ENCODE data around the gene MKNK2. TPM values are rescaled to one million over a fixed set of nuclear protein-coding genes. Genes with fewer than 3 reads are reported as not detected.

The MKNK2 gene
- polyA plus RNA-seq, 5 donors = 51.7 to 124 (median 77.8) TPM

DNA sequence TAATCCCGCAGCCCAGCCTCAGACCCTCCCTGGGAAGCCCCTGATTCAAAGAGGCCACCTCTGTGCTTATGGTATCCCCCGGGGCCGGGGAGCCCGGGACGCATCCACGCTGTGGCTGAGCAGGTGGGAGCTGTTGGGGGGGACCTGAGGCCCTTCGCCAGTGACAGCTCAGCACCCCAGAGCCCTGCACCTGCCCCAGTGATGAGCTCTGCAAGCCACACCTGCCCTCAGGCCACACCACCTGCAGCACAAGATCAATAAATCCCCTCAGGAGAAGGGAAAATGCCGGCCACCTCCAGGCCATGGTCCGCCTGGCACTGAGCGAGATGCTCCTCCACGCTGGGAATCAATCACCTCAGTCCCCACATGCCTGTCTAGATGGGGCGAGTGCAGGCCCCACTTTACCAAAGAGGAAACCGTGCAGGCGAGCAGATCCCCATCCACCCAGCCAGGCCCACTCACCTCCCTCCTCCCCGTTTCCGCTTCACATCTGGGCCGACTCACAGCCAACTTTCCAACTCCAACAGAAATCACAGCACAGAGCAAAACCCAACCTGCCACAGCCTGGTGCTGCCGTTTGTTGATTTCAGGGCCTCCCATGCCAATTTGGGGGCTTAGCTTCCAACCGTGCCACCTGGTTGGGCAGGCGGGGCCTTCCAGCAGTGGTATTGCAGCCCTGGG, 32.3 kb upstream of the MKNK2 start:
- DNase-seq = no peak

DNA sequence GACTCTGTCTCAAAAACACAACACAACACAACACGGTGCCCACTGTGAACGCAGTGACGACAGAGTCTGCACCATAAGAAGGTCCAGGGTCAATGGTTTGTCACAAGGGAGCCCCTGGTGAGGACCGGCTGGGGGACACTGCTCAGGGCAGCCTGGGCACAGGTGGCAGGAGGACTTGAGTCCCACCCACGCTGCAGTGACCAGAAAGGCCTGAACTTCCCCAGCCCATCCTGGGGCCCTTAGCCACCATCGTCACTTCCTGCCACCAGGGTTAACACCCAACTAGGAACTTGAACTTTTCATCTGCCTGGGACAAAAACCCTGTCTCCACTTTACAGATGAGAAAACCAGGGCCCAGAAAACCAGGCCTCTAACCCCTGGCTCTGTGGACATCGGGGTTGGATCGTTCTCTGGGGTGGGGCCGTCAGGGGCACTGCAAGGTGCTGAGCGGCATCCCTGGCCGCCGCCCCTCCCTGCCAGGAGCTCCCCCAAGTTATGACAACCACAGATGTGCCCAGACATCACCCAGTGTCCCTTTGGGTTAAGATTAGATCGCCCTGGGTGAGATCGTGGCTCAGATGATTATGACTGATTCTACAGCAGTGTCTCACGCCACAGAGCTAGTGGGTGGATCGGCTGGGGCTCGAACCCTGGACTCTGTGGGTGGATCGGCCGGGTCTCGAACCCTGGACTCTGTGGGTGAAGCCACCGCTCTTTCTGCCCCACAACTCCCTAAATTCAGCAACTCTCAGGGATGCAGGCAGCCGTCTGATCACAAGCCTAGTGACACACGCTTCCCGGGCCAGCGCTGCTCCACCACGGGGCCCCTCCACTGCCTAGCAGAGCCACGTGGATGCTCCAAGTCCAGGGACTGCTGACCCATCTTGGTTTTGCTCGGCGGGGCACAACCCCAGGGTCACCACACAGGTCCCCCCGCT, 31.1 kb upstream of the MKNK2 start:
- no peak for DNase-seq

DNA sequence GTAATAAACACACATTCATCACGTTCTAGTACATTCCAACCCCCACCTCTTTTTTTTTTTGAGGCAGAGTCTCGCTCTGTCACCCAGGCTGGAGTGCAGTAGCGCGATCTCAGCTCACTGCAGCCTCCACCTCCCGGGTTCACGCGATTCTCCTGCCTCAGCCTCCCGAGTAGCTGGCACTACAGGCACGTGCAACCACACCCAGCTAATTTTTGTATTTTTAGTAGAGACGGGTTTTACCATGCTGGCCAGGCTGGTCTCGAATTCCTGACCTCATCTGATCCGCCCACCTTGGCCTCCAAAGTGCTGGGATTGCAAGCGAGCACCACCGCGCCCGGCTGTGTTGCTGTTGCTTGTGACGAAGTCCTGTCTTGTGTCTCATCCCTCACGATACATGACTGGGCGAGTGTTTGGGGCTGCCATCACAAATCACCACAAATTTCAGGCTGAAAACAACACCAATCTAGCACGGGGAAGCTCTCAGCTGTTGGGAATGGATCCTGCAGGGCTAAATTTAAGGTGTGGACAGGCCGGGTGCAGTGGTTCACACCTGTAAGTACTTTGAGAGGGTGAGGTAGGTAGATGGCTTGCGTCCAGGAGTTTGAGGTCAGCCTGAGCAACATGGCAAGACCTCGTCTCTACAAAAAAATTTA, 29.4 kb upstream of the MKNK2 start:
- DNase-seq = no peak

DNA sequence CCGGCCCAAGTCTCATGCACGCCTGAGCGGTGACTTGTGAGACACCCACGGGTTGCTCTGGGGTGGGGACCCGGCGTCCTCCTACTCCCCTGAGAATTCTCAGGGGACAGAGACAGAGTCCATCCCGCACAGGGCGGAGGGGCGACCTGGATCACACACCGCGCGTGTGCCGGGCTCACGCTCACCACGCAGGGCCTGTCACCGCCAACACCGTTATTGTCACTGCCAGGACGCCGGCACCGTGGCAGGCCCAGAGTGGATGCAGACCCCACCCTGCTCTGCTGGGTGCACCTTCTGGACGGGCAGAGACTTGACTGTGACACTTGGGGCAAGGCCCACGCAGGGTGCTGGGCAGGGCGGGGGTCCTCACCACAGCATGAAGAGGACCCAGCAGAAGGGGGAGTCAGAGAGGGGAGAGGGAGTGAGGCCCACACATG, 28.8 kb upstream of the MKNK2 start:
- DNase-seq = no peak

DNA sequence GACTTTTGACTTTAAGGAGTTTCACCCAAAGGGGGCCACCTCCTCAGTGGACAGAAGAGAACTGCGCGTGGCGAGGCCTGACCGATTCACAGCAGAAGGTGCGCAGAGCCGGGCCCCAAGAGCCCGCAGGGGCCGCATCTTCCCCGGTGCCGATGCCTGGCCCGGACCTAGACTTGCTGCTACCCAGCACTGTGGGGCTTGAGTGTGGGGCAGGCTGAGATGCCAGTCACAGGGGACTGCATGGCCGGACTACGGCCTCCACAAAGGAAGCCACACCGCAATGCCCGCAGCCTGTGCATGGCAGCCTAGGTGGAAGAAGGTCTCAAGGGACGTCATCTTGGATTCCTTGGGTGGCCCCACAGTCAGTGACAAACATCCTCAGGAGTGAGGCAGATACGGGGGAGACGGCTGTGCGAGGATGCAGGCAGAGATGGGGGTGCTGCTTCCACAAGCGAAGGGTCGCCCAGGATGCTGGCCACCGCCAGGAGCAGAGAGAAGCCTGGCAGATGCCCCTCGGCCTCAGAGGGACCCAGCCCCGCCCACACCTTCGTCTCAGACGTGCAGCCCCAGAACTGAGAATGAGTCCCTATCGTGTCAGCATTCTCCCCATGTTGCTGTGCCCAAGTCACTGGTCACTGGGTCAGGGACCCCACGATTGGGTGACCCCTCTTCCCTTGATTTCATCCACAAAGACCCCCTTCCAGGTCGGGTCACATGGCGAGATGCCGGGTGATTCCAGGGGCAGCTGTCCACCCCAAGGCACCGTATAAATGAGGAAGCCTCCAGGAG, 28.2 kb upstream of the MKNK2 start:
- no peak for DNase-seq

DNA sequence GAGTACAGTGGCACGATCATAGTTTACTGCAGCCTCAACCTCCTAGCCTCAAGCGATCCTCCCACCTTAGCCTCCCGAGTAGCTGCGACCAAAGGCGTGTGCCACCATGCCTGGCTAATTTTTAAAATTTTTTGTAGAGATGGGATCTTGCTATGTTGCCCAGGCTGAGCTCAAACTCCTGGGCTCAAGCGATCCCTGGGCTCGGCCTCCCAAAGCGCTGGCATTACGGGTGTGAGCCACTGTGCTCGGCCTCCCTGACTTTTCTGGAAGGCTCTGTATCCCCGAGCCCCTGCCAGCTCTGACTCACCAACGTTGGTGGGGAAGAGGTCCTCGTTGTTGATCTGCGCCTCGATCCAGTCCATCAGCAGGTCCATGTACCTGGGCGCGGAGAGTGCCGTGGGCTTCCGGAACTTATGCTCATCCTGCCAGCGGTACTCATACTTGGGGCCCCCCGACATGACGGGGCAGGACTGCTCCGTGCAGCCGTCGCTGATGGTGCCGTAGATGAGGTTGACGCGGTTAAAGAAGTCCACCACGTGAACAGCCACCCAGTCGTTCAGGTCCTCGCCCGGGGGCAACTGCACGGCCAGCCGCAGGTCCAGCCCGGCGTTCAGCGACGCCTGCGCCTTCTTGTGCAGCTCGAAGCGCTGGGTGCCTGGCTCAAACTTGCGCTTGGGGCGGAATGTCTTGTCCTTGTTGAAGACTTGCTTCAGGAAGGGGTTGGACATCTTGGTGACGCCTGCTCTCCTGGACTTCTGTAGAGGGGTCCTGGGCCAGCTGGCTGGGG, 27.0 kb upstream of the MKNK2 start:
- no peak for DNase-seq

DNA sequence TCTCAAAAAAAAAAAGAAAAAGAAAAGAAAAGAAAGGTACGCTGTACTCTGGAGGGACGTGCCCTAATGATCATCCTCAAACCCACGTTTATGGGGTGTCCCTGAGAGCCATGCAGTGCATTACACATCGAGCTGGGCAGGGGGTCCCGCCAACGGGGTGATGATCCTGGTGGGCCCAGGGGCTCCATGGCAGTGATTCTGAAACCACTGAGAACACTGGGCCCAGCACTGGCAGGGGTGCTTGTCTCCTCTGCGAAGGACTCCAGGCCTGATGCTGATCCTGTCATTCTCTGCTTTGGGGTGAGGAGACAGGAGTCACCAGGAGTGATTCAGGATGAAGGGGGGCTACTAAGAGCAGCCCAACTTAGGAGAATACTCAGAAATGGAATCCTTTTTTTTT, 26.4 kb upstream of the MKNK2 start:
- no peak for DNase-seq

DNA sequence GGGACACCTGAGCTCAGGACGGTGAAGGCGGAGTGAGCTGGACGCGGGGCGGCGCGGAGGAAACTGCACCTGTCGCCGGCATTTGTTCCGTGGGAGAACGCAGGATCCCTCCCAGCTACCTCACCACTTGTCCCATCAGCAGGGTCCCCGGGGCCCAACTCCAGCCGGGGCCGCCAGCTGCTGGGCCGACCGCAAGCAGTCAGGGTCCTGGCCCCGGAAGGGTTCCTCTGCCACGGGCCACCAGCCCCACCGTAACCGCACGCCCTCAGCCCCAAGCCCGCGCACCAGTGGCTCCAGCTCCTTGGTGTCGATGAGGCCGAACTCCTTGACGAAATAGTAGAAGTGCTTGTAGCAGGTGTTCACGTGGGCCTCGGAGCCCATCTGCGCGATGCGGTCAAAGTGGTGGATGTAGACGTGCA, 25.5 kb upstream of the MKNK2 start:
- no peak for DNase-seq

DNA sequence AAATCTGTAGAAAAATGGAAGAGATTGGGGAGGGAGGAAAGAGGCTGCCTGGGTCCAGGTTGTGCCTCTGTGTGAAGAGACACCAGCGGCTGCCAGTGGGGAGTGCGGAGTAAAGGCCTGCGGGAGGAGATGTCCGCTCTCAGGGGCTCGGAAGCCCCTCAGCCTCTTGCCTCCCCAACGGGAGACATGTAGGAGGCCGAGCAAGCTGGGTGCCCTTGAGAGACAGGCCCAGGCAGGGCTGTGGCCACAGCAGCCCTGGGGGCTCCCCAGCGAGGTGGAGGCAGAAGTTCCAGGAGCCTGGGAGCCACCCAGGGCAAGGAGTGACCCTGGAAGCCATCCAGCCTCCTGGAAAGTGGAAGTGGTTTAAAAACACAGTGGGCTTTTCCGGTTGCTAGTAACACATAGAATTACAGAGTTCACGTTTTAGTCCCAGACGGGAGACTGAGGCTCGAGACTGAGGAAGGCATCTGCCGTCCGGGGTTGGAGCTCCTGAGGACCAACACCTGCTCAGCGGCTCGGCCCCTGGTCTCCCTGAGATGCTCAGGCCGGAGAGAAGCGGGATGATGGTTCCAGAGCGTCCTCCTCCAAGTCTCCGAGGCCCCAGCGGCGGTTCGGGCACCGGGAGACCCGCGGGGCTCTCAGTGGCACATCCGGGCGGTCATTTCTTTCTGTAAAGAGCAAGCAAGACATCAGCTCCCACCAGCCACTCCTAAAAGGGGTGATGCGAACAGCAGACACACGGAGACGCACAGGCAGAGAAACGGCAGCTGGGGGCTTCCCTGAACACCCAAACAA, 21.9 kb upstream of the MKNK2 start:
- DNase-seq = no peak

DNA sequence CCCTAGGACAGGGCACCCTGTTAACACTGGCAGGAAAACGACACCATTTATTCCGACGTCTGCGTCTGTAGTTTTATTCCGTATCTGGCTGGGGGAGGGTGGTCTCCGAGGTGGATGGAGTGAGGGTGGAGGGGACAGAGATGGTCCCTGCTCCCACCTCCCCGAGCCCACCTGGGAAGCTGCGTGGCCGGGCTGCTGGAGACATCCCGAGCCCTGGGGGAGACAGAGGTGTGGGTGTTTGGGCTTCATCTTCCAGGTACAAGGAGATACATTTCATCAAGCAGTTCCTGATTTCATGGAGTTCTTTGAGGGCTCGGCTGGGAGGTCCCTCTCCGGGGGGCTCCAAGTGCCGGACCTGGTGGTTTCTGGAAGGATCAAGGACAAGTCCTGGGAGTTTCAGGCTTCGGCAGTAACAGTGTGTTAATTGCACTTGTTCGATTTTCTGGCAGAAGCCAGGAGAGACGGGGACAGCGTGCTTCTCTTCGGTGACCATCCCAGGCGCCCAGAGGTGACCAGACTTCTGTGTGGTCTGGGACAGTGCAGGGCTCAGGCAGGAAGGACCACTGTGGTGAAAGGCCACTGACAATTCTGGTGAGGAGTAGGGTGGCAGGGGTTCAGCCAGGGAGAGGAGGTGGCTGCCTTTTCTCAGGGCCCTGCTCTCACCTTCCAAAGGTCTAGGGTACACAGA, 20.1 kb upstream of the MKNK2 start:
- DNase-seq = no peak

DNA sequence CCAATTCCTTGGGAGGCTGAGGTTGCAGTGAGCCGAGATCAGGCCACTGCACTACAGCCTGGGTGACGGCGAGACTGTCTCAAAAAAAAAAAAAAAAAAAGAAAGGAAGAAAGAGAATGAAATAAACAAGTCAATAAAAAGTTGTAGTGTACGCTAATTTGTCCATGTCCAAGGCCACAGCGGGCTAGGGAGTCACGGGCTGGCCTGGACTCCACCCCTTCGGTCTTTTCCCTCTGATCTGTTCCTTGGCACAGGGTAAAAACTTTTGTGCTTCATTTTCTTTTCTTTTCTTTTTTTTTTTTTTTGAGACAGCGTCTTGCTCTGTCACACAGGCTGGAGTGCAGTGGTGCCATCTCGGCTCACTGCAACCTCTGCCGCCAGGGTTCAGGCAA, 19.4 kb upstream of the MKNK2 start:
- DNase-seq = no peak

DNA sequence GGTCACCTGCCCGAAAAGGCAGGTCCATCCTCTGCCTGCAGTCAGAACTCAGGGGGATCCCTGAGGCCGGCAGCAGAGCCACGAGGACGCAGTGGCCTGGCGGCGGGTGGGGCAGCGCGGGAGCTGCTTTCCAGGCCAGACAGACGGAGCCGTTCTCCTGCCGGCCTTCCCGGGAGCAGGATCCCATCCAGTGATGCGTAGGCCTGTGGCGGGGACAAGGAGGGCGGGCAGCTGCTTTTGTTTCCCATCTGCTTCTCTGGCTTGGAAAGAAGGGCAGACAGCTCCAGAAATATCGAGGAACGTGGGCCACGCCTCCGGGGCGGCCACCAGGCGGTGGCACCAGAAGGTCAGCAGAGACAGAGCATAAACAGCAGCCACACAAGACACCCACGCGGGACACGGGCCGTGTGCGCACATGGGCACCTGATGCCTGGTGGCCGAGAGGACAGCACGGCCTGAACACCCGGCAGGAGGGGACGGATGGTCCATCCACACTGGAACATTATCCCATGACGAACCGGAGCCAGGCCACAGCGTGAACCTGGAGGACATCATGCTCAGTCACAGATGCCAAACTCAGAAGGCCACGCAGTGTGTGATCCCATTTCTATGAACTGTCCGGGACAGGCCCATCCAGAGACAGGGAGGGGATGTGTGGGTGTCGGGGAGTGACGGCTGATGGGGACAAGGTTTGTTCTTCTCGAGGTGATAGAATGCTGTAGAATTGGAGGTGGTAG, 13.9 kb upstream of the MKNK2 start:
- no peak for DNase-seq

DNA sequence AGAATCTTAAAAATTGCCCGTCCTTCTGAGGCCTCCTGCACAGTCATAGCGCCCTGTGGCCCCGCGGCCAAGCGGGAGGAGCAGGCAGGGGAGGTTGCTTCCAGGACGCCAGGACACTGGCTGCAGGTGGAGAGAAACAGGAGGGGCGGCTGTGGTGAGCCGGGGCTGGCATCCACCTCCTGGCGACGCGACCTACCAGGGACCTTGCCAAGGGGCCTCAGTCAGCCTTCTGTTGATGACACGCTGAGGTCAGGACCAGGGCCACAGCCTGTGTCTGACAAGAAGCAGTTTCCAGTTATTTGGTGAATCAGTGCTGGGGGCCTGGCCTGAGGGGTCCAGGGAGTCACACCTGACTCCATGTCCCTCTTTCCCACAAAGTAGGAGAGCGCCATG, 13.3 kb upstream of the MKNK2 start:
- DNase-seq = no peak

DNA sequence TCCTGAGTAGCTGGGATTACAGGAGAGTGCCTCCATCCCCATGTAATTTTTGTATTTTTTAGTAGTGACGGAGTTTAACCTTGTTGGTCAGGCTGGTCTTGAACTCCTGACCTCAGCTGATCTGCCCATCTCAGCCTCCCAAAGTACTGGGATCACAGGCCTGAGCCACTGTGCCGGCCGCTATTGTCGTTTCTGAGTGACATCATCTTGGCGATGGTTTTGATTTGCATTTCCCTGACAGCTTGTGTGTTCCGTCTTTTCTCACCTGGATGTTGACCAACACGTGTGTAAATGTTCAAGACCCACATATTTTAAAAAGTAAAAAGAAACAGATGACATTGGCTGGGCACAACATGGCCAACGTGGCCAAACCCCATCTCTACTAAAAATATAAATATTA, 12.8 kb upstream of the MKNK2 start:
- no peak for DNase-seq

DNA sequence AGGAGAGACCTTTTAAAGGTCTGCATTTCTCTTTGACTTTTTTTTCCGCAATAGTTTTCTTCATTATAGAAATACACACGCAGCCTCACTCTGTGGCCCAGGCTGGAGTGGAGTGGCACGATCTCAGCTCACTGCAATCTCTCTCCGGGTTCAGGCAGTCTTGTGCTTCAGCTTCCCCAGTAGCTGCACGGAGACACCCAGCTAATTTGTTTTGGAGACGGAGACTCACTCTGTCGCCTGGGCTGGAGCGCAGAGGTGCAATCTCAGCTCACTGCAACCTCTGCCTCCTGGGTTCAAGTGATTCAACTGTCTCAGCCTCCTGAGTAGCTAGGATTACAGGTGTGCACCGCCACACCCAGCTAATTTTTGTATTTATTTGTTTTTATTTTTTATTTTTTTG, 11.7 kb upstream of the MKNK2 start:
- DNase-seq = no peak

DNA sequence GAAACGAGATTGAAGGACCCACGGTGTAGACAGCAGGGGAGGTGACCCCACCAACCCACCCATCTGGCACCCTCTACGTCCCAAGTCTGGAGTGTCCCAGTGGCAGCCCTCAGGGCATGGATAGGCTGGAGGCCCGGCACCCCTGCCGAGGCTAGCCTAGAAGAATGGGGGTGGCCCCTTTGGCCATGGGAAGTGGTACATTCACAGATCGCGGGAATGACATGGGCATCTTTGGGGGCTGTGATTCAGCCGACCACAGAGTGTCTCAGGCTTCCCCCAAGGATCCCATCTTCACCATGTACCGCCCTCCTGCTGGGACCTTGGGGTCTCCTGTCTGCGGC, 11.3 kb upstream of the MKNK2 start:
- no peak for DNase-seq

DNA sequence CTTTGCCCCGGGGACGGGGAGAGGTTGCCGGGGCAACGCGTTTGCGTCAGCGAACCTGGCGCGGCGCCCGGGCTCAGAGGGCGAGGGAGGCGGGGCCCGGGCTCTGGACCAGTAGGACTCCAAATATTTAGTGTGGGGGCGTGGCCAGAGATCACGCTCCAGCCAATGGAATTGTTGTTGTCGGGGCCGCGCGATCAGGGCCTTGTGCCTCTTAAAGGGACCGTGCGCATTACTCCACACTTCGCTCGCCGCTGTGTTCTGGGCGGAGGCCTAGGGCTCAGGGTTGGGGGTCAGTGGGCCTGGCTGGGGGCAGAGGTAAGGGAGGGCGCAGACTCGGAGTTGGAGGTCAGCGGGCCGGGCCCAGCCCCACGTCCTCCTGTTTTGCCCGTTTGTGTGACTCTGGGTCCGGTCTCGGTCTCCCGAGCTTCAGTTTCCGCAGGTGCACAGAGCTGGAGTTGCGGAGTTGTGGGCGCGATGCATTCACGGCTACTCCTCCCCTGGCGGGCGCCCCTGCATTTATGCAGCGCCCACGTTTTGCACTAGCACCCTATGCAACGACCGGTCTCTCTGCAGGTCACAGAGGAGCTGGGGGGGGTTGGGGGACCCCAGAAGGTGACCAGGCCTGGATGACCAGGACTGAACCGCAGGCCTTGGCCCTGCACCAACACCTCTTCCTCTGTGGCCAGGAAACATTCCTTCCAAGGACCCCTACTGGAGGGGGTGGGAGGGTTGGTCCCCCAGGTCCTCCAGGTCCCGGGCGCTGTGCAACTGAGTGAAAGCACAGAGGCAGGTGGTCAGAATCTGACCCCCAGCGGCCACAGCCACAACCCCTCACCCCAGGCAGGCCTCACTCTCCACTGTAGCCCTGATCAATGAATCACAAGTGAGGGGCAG, 10.7 kb upstream of the MKNK2 start:
- peak; percentile 99 for DNase-seq

Measured in right lung (tissue), 5 donors.